ENCODE results near the gene SMOC2. TPM values are rescaled to one million over a fixed set of nuclear protein-coding genes. Genes with fewer than 3 reads are reported as not detected.

The SMOC2 gene
- total RNA-seq, 3 donors from 2014 or later: 14.4 to 67.2 (median 63.6) TPM

DNA sequence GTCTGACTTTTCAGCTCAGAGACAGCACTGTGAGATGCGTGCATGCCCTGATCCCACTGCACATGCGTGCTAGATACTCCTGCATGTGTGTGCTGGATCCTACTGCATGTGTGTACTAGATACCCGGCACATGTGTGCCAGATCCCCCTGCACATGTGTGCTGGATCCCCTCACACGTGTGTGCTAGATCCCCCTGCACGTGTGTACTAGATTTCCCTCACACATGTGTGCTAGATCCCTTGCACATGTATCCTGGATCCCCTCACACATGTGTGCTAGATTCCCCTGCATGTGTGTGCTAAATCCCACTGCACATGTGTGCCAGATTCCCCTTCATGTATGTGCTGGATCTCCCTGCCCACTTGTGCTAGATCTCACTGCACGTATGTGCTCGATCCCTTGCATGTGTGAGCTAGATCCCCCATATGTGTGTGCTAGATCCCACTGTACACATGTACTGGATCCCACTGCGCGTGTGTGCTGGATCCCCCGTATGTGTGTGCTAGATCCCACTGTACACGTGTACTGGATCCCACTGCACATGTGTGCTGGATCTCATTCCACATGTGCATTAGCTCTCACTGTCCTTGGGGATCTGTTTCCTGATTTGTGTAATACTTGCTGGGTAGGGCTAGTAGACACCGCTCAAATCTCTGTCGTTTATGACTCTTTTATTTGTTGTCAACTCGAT is 214.6 kb downstream of the SMOC2 start:
- Histone ChIP-seq H3K27me3 (no peaks in the 10 kb centered on the region), H3K9me3 (no peaks in the 10 kb centered on the region), H3K36me3 (no peaks in the 10 kb centered on the region), H3K27ac (no peak overlapping the region), H3K4me3 (no peak overlapping the region), H3K4me1 (no peaks in the 10 kb centered on the region)
- TF ChIP-seq, protein P1, sequence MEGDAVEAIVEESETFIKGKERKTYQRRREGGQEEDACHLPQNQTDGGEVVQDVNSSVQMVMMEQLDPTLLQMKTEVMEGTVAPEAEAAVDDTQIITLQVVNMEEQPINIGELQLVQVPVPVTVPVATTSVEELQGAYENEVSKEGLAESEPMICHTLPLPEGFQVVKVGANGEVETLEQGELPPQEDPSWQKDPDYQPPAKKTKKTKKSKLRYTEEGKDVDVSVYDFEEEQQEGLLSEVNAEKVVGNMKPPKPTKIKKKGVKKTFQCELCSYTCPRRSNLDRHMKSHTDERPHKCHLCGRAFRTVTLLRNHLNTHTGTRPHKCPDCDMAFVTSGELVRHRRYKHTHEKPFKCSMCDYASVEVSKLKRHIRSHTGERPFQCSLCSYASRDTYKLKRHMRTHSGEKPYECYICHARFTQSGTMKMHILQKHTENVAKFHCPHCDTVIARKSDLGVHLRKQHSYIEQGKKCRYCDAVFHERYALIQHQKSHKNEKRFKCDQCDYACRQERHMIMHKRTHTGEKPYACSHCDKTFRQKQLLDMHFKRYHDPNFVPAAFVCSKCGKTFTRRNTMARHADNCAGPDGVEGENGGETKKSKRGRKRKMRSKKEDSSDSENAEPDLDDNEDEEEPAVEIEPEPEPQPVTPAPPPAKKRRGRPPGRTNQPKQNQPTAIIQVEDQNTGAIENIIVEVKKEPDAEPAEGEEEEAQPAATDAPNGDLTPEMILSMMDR (IDR thresholded peaks at IDR 0.05): no peak
- no peak for TF ChIP-seq POLR2AphosphoS5 (IDR thresholded peaks at IDR 0.05)
- TF ChIP-seq POLR2A (IDR thresholded peaks at IDR 0.05): no peak
- intact Hi-C loops (cut with DNase I; ENCODE audit: low total_unique reads): no loop called here
- DNase-seq (ENCODE audit: low spot score in 2 of 2): no peak

DNA sequence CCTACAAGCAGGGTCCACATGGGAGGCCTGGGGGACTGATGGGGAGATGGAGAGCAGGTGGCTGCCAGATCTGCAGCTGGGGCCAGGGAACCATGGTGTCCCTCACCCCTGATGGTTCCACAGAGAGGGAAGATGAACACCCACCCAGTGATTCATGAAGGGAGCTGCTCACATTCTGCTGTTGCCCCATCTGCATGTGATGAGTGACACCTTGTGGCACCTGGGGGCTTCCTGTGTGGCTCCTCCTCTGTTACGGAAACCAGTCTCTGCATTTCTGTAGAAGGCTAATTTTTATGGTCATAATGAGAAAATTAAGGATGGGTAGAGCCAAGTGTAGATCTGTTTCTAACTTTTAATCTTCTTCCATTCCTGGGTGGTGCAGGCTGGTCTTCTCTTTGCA is 217.1 kb downstream of the SMOC2 start:
- no peaks in the 10 kb centered on the region for H3K36me3 ChIP-seq
- no peaks in the 10 kb centered on the region for H3K4me1 ChIP-seq
- no peak overlapping the region for H3K4me3 ChIP-seq
- no peaks in the 10 kb centered on the region for H3K9me3 ChIP-seq
- TF ChIP-seq POLR2AphosphoS5 (IDR thresholded peaks at IDR 0.05) (no peak), POLR2A (IDR thresholded peaks at IDR 0.05) (no peak)
- TF ChIP-seq, protein P1 (IDR thresholded peaks at IDR 0.05): no peak
- no peaks in the 10 kb centered on the region for H3K27me3 ChIP-seq
- no peak overlapping the region for H3K27ac ChIP-seq
- intact Hi-C loops (cut with DNase I; ENCODE audit: low total_unique reads): no loop called here
- DNase-seq (ENCODE audit: low spot score in 2 of 2): no peak

DNA sequence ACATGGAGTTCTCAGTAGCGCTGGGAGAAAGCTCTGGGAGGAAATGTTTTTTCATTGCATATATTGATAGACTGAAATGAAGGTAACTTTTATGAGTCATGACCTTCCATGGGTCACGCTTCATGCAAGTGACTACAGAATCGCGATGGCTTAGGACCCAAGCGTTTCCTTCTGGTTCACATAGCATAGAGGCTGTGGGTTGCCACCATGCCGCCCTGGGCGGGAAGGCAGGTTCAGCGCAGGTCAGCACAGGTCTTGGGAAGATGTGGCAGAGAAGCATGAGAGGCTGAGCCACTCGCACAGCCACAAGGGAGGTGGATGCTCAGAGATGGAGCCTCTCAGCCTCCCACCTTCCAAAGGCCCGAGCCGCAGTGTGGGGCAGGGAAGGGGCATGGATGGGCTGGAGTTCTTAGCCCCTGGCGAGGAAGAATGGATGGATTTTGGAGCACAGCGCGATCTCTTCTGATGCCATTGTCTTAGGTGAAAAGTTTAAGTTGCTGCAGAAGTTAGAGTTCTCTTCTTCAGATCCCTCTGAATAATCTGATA is 219.5 kb downstream of the SMOC2 start:
- Histone ChIP-seq H3K36me3 (no peaks in the 10 kb centered on the region), H3K9me3 (no peaks in the 10 kb centered on the region), H3K27me3 (no peaks in the 10 kb centered on the region), H3K4me1 (no peaks in the 10 kb centered on the region), H3K27ac (no peak overlapping the region), H3K4me3 (no peak overlapping the region)
- intact Hi-C loops (cut with DNase I; ENCODE audit: low total_unique reads): no loop called here
- DNase-seq (ENCODE audit: low spot score in 2 of 2): no peak
- no peak for TF ChIP-seq POLR2A (IDR thresholded peaks at IDR 0.05)
- TF ChIP-seq POLR2AphosphoS5 (IDR thresholded peaks at IDR 0.05): no peak
- TF ChIP-seq, protein P1 (IDR thresholded peaks at IDR 0.05): no peak

DNA sequence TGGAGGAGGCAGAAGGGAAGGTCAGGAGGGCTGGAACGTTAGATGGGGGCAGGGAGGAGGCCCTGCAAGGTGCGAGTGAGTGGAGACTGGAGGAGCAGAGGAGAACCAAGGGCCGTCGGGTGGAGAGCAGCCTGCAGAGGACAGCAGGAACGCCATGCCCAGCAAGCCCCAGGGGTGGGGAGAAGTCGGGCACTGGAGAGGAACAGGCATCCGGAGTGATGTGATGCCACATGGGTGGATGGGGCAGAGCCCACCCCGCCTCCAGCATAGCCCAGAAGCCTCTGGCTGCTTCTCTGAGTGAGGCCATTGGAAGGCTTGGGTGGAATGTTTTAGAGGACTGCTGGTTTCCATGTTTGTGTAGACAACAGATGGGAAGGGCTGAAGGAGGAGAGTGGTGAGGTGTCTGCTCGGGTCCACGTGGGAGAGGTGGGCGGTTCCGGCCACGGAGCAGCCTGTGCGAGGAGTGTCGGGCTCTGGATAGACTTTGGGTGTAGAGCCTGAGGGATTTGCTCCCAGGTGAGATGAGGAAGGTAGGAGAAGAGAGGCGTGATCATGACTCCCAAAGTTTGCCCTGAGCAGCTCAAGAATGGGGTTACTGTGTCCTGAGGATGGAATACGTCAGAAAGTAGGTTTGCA is 221.4 kb downstream of the SMOC2 start:
- Histone ChIP-seq H3K36me3 (no peaks in the 10 kb centered on the region), H3K4me1 (no peaks in the 10 kb centered on the region), H3K27me3 (no peaks in the 10 kb centered on the region), H3K4me3 (no peak overlapping the region), H3K9me3 (no peaks in the 10 kb centered on the region), H3K27ac (no peak overlapping the region)
- intact Hi-C loops (cut with DNase I; ENCODE audit: low total_unique reads): no loop called here
- TF ChIP-seq POLR2AphosphoS5 (IDR thresholded peaks at IDR 0.05) (no peak), POLR2A (IDR thresholded peaks at IDR 0.05) (no peak)
- TF ChIP-seq, protein P1 (IDR thresholded peaks at IDR 0.05): no peak
- DNase-seq (ENCODE audit: low spot score in 2 of 2): no peak

DNA sequence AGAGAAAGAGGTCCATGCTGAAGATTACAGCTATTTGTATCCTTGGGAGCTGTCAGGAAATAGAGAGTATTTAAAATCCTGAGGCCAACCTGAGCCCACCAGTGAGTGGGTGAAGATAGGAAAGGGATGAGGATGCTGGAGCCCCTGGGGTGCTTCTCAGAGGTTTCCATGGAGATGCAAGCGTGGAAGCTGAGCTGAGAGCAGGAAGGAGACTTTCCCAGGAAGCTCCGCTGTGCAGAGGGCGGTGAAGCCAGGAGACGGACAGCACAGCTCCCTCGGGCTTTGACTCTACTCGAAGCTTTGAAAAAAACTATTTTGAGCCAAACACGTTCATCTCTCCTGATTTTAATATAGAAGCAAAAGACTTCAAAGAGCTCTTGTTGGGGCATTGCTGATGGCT is 222.1 kb downstream of the SMOC2 start:
- Histone ChIP-seq H3K4me3 (no peak overlapping the region), H3K4me1 (no peaks in the 10 kb centered on the region), H3K36me3 (no peaks in the 10 kb centered on the region), H3K27me3 (no peaks in the 10 kb centered on the region), H3K27ac (no peak overlapping the region), H3K9me3 (no peaks in the 10 kb centered on the region)
- intact Hi-C loops (cut with DNase I; ENCODE audit: low total_unique reads): no loop called here
- no peak for DNase-seq (ENCODE audit: low spot score in 2 of 2)
- TF ChIP-seq POLR2AphosphoS5 (IDR thresholded peaks at IDR 0.05) (no peak), POLR2A (IDR thresholded peaks at IDR 0.05) (no peak)
- TF ChIP-seq, protein P1 (IDR thresholded peaks at IDR 0.05): no peak

Measured in breast epithelium (tissue), 4 donors.